ENCODE data around the gene AURKAIP1. TPM values are rescaled to one million over a fixed set of nuclear protein-coding genes. Genes with fewer than 3 reads are reported as not detected.
A peak's percentile ranks its signal among the peaks of the same experiment; 100 is the strongest.

Gene AURKAIP1
- polyA plus RNA-seq, 1 donor (not counting 4 experiments of a cell fraction or from before 2014, with no cell fraction given): 86.9 TPM

- DNase-seq (ENCODE audit: low read depth, low spot score) (peak; percentile 88), FAIRE-seq (no peak)
- H3K36me3 ChIP-seq (ENCODE audit: control insufficient read depth in 2 of 2, extremely low read depth in 1 of 2, insufficient read depth in 2 of 2, low read length in 2 of 2): peaks cover 34 to 44% of the 10 kb centered on the region in 2 experiments
- H3K4me2 ChIP-seq (ENCODE audit: control insufficient read depth, extremely low read depth, insufficient read depth, low read depth, low read length): no peak overlapping the region
- H3K9ac ChIP-seq (ENCODE audit: control insufficient read depth, extremely low read depth, insufficient read depth, low read length): peak overlapping the region; percentile 22
- H4K20me1 ChIP-seq (ENCODE audit: control insufficient read depth, extremely low read depth, insufficient read depth, low read length): peaks cover 7% of the 10 kb centered on the region
- H3K27ac ChIP-seq (ENCODE audit: control insufficient read depth, insufficient read depth, low read length): peak overlapping the region; percentile 21
- TF ChIP-seq EZH2 (IDR thresholded peaks at IDR 0.05; ENCODE audit: low read length) (no peak), CTCF (optimal IDR thresholded peaks at IDR 0.05 in 1 of 3, IDR thresholded peaks at IDR 0.05 in 1 of 3, conservative IDR thresholded peaks at IDR 0.05 in 1 of 3; ENCODE audit: extremely low read depth in 1 of 3, insufficient read depth in 2 of 3, low read length in 3 of 3) (peak; percentile 81 to 98 (median 84))
- H2AFZ ChIP-seq (ENCODE audit: control insufficient read depth, low read length): no peak overlapping the region
- peaks cover 44% of the 10 kb centered on the region for H3K4me1 ChIP-seq (ENCODE audit: control insufficient read depth, extremely low read depth, insufficient read depth, low read length)
- no peaks in the 10 kb centered on the region for H3K27me3 ChIP-seq (ENCODE audit: control insufficient read depth, extremely low read depth, insufficient read depth, low read length)
- H3K4me3 ChIP-seq (ENCODE audit: control insufficient read depth in 2 of 3, extremely low read depth in 1 of 3, insufficient read depth in 2 of 3, low read depth in 1 of 3, low read length in 3 of 3): no peak overlapping the region
- peaks cover 75% of the 10 kb centered on the region for H3K79me2 ChIP-seq (ENCODE audit: control insufficient read depth, insufficient read depth, low read length)
- dilution Hi-C loops (cut with MboI; ENCODE audit: extremely low pct_ligation_motif_present, low sequenced_read_pairs): no loop called here
- H3K9me3 ChIP-seq (ENCODE audit: control insufficient read depth, low read depth, low read length): no peaks in the 10 kb centered on the region
- H3K9me1 ChIP-seq (ENCODE audit: control insufficient read depth, extremely low read depth, insufficient read depth, low read length): no peaks in the 10 kb centered on the region
Measured at GRCh38 chr1:1402072-1402900, 27.3 kb upstream of the AURKAIP1 start.

GRCh38 chr1:1401457-1402010 is 26.5 kb upstream of the AURKAIP1 start:
- dilution Hi-C loops (cut with MboI; ENCODE audit: extremely low pct_ligation_motif_present, low sequenced_read_pairs): no loop called here
- Histone ChIP-seq H3K9ac (ENCODE audit: control insufficient read depth, extremely low read depth, insufficient read depth, low read length) (no peak overlapping the region), H3K9me1 (ENCODE audit: control insufficient read depth, extremely low read depth, insufficient read depth, low read length) (no peaks in the 10 kb centered on the region), H3K27me3 (ENCODE audit: control insufficient read depth, extremely low read depth, insufficient read depth, low read length) (no peaks in the 10 kb centered on the region), H3K4me1 (ENCODE audit: control insufficient read depth, extremely low read depth, insufficient read depth, low read length) (peaks cover 44% of the 10 kb centered on the region), H3K9me3 (ENCODE audit: control insufficient read depth, low read depth, low read length) (no peaks in the 10 kb centered on the region), H2AFZ (ENCODE audit: control insufficient read depth, low read length) (no peak overlapping the region), H3K4me2 (ENCODE audit: control insufficient read depth, extremely low read depth, insufficient read depth, low read depth, low read length) (no peak overlapping the region), H4K20me1 (ENCODE audit: control insufficient read depth, extremely low read depth, insufficient read depth, low read length) (peaks cover 7% of the 10 kb centered on the region), H3K36me3 (ENCODE audit: control insufficient read depth in 2 of 2, extremely low read depth in 1 of 2, insufficient read depth in 2 of 2, low read length in 2 of 2) (peaks cover 36 to 49% of the 10 kb centered on the region in 2 experiments), H3K27ac (ENCODE audit: control insufficient read depth, insufficient read depth, low read length) (no peak overlapping the region), H3K4me3 (ENCODE audit: control insufficient read depth in 2 of 3, extremely low read depth in 1 of 3, insufficient read depth in 2 of 3, low read depth in 1 of 3, low read length in 3 of 3) (no peak overlapping the region), H3K79me2 (ENCODE audit: control insufficient read depth, insufficient read depth, low read length) (peaks cover 73% of the 10 kb centered on the region)
- FAIRE-seq (no peak), DNase-seq (ENCODE audit: low read depth, low spot score) (no peak)
- TF ChIP-seq CTCF (optimal IDR thresholded peaks at IDR 0.05 in 1 of 3, IDR thresholded peaks at IDR 0.05 in 1 of 3, conservative IDR thresholded peaks at IDR 0.05 in 1 of 3; ENCODE audit: extremely low read depth in 1 of 3, insufficient read depth in 2 of 3, low read length in 3 of 3): no peak
- no peak for TF ChIP-seq EZH2 (IDR thresholded peaks at IDR 0.05; ENCODE audit: low read length)

Data from keratinocyte (primary cell).